GM18870 (cell line): ENCODE results near the gene WBP2NL.
A peak's percentile ranks its signal among the peaks of the same experiment; 100 is the strongest.

Experiments used
- ATAC-seq: cut with Tn5 transposase; IDR thresholded peaks from one replicate; pipeline ENCODE4 v1.9.1; 2021; ENCODE audit warnings: moderate library complexity; ENCODE audit not compliant: unreplicated experiment

The WBP2NL gene

DNA sequence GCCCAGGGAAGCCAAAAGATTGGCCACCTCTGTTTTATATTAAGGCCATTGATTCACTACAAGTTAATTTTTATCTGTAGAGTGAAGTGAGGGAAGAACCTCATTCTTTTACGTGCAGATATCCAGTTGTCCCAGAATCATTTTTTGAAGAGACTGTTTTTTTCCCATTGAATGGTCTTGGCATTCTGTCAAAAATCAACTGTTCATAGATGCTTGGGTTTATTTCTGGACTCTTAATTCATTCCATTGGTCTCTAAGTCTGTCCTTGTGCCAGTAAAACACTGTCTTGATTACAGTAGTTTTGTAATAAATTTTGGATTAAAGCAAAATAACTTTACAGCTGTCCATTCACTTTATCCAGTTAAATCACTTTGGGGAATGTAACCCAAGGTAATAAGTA, 26.8 kb downstream of the WBP2NL start:
- ATAC-seq = no peak

- no peak for ATAC-seq
These were observed 28.1 kb downstream of the WBP2NL start for GRCh38 chr22:42026705-42027104.

GRCh38 chr22:42033263-42034181, 34.9 kb downstream of the WBP2NL start:
- no peak for ATAC-seq

- no peak for ATAC-seq
These were observed 36.7 kb downstream of the WBP2NL start for GRCh38 chr22:42035256-42035655.

DNA sequence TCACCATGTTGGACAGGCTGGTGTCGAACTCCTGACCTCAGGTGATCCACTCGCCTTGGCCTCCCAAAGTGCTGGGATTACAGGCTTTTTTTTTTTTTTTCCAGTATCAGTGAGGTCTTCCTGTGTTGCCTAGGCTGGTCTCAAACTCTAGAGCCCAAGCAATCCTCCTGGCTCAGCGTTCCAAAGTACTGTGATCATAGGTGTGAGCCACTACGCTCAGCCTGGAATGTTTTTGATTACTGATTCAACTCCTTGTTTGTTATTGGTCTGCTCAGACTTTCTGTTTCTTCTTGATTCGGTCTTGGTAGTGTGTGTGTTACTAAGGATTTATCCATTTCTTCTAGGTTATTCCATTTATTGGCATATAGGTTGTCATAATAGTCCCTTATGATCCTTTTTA, 40.7 kb downstream of the WBP2NL start:
- ATAC-seq = no peak

GRCh38 chr22:42041784-42042183, 43.2 kb downstream of the WBP2NL start:
- ATAC-seq = no peak

DNA sequence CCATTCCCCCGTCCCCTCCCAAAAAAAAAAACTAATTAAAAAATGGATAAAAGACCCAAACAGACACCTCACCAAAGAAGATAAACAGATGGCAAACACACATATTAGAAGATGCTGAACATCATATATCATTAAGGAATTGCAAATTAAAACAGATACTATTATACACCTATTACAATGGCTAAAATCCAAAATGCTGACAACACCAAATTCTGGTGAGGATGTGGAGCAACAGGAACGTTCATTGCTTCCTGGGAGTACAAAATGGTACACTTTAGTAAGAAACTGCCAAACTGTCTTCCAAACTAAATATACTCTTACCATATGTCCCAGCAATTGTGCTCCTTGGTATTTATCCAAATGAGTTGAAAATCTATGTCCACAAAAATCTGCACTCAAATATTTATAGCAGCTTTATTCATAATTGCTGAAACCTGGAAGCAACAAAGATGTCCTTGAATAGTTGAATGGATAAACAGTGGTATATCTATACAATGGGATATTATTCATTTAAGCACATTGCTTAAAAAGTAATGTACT, 52.1 kb downstream of the WBP2NL start:
- no peak for ATAC-seq

DNA sequence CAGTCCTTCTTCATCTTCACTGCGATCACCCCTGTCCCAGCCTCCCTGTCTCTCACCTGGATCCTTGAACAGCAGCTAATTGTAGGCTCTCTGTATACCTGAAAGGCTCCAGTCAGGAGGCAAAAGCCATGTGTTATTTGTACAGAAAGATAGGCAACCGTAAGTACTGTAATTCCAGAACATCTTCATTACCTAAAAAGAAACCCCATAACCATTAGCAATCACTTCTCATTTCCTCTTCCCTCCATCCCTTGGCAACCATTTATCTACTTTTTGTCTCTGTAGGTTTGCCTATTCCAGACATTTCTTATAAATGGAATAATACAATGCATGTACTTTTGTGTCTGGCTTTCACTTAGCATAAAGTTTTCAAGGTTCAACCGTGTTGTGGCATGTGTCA, 54.2 kb downstream of the WBP2NL start:
- ATAC-seq = no peak

DNA sequence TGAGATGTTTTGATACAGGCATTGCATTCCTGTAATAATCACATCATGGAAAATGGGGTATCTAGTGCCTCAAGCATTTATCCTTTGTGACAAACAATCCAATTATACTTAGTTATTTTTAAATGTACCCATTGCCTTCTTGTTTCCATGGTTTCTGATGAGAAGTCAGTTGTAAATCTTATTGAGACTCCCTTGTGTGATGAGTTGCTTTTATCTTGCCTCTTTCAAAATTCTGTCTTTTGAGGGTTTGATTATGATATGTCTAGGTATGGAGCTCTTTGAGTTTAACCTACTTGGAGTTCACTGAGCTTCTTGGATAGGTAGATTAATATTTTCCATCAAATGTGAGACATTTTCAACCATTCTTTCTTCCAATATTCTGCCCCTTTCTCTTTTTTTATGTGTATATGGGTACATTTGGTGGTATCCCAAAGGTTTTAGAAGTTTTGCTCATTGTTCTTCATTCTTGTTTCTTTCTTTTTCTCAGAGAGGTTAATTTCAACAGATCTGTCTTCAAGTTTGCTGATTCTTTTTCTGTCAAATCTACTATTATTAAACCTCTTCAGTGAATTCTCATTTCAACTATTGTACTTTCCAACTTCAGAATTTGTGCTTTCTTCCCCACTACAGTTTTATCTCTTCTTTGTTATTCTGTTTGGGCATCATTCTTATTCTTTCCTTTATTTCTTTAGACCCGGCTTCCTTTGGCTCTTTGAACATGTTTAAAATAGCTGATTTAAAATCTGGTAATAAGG, 58.3 kb downstream of the WBP2NL start:
- ATAC-seq = no peak

GRCh38 chr22:42060489-42060888, 61.9 kb downstream of the WBP2NL start:
- ATAC-seq = no peak

GRCh38 chr22:42061041-42061440, 62.5 kb downstream of the WBP2NL start:
- ATAC-seq = no peak

DNA sequence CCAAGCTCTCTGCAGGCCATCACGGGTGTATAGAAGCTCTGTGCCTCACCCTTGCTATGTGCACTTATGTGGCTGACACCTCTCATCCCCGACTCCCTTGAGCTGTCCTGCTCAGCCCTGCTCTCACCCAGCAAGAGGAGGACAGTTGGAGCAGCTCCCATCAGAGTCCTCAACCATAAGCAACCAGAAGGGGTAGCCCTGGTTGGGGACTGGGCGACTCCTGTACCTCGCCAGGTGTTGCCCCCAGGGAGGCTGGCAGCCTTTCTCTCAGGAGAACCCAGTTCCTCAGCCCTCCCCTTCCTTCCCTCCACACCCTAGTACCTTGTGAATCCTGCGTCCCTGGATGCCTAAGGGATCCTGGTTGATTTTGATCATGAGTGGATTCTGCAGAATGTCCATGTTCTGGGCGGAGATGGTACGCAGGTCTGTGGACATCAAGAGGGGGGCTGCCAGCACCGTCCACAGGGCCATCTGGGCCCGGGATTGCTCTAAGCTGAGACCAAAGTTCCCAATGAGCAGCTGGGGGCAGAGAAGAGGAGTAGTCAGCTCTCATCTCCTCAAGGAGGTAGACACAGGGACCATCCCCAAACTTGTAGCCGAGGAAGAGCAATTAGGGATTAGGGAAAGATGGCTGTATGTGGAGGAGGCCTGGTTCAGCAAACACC, 64.0 kb downstream of the WBP2NL start:
- ATAC-seq = no peak

DNA sequence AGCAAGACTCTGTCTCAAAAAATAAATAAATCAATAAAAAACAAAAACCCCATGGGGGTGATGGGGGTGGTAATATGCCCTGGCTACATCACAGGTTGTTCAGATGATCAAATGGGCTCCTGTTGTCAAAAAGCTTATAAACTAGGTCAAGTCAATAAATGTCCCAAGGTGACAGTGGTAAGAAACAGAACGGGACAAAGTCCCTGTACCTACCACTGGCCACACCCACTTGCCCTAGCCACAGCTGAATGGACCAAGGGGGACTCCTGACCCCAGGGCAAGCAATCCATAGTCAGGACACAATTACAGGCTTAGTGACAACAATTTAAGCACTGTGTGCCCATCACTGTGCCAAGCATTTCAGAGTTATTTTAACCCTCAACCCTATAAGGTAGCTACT, 66.0 kb downstream of the WBP2NL start:
- no peak for ATAC-seq

DNA sequence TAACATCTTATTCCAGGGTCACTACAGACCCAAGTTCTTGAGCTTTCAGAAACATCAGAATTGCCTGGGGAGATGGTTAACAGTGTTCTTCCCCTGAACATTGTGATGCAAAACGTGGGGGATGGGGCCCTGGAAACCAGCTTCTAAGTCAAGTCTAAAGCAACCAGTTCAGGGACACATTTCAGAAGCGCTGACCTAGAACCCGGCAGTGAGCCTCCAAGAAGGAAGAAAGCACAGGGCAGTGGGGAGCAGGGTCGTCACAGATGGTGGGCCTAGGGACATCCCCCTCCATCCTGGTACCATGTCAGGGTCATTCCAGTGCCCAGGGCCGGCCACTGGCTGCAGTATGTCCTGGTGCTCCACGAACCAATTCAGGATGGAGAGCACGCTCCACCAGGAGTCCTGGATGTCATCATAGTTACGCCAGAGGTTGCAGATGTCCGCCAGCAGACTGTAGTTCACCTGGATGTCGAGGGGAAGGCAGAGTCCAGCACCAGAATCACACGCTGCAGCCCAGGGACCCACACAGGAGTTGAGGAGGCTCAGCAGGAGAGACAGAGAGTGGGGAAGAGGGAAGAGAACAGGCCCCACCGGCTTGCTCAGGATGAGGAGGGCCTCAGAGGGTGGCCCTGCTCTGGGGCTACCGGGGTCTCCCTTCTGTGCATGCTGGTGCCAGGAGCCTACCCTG, 67.0 kb downstream of the WBP2NL start:
- no peak for ATAC-seq

GRCh38 chr22:42066126-42066761, 67.7 kb downstream of the WBP2NL start:
- no peak for ATAC-seq

- ATAC-seq = no peak
These were observed 68.3 kb downstream of the WBP2NL start for GRCh38 chr22:42066937-42067336.

- no peak for ATAC-seq
These were observed 69.2 kb downstream of the WBP2NL start for GRCh38 chr22:42067671-42068251.

DNA sequence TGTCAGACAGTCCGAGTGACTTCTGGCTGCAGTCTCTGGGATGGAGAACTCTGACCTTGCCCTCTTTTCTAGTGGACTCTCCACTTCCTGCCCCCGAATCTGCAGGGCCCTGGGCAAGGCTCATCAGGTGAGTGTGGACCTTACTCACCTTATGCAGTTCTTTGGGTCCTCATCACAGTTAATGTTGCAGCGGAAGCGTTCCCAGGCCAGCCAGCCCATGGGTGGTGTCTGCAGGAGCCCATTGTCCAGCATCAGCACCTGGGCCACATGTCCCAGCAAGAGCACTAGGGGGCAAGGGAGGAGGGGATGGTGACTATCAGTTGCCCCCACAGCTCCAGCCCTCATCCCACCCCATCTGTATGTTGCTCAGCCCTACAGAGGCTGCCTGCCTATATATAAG, 69.7 kb downstream of the WBP2NL start:
- ATAC-seq = no peak

- peak; percentile 7 for ATAC-seq
These were observed 71.4 kb downstream of the WBP2NL start for GRCh38 chr22:42069801-42070516.
